Neutrophil (primary cell): ENCODE data around the gene EME1.

Experiments used
- H3K27ac ChIP-seq: fragments of 200-600 bp; sonication (generic); 2 replicates; pipeline ENCODE4 v1.5.1; 2016; ENCODE audit warnings: mild to moderate bottlenecking, moderate library complexity
- H3K27me3 ChIP-seq: fragments of 200-600 bp; sonication (generic); 2 replicates; pipeline ENCODE4 v1.6.0; 2016; ENCODE audit warnings: mild to moderate bottlenecking
- H3K36me3 ChIP-seq: fragments of 200-600 bp; sonication (generic); 2 replicates; pipeline ENCODE4 v1.5.1; 2017
- H3K4me1 ChIP-seq, 2 experiments: fragments of 200-600 bp in 1 of 2; sonication (generic) in 1 of 2; 1 replicate in 1 of 2; 2 replicates in 1 of 2; pipeline versions ENCODE4 v1.5.1 to v1.6.1; 2013 to 2016; ENCODE audit warnings: low read depth in 1 of 2, low read length in 1 of 2, mild to moderate bottlenecking in 1 of 2, moderate library complexity in 1 of 2; ENCODE audit not compliant: control insufficient read depth in 1 of 2, insufficient read depth in 1 of 2
- H3K4me3 ChIP-seq, 2 experiments: fragments of 200-600 bp in 1 of 2; sonication (generic) in 1 of 2; 1 replicate in 1 of 2; 2 replicates in 1 of 2; pipeline ENCODE4 v1.5.1; 2013 to 2016; ENCODE audit warnings: low read depth in 1 of 2, low read length in 1 of 2, mild to moderate bottlenecking in 1 of 2, moderate library complexity in 1 of 2
- H3K9me3 ChIP-seq: fragments of 200-600 bp; sonication (generic); 2 replicates; pipeline ENCODE4 v1.5.1; 2016
- TF ChIP-seq, protein P1 (sequence below): fragments of 200-600 bp; sonication (generic); IDR thresholded peaks from 2 replicates; pipeline ENCODE4 v1.5.1; 2016; ENCODE audit warnings: antibody characterized with exemption

EME1 gene

DNA sequence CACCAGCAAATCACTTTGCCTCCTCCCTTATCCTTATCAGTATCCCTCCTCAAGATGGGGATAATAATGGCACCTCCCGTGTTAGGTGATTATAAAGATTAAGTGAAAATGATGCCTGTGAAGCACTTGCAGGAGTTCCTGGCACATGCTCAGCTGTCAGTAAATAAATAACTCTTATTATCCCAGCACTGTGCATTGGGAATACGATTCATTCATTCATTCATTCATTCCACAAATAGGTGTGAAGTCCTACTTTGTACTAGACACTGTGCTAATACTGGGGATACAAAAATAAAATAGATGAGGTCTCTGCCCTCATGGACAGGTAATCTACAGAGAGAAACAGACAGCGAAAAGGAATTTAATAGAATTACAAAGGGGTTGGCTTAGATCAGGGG is 25.1 kb upstream of the EME1 start:
- TF ChIP-seq, protein P1, sequence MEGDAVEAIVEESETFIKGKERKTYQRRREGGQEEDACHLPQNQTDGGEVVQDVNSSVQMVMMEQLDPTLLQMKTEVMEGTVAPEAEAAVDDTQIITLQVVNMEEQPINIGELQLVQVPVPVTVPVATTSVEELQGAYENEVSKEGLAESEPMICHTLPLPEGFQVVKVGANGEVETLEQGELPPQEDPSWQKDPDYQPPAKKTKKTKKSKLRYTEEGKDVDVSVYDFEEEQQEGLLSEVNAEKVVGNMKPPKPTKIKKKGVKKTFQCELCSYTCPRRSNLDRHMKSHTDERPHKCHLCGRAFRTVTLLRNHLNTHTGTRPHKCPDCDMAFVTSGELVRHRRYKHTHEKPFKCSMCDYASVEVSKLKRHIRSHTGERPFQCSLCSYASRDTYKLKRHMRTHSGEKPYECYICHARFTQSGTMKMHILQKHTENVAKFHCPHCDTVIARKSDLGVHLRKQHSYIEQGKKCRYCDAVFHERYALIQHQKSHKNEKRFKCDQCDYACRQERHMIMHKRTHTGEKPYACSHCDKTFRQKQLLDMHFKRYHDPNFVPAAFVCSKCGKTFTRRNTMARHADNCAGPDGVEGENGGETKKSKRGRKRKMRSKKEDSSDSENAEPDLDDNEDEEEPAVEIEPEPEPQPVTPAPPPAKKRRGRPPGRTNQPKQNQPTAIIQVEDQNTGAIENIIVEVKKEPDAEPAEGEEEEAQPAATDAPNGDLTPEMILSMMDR = no peak
- no peaks in the 10 kb centered on the region for H3K9me3 ChIP-seq
- H3K27ac ChIP-seq = no peak overlapping the region
- no peak overlapping the region for H3K4me3 ChIP-seq
- H3K36me3 ChIP-seq = peaks cover 5% of the 10 kb centered on the region
- H3K4me1 ChIP-seq = peaks cover 13% of the 10 kb centered on the region in 2 experiments
- peaks cover 13% of the 10 kb centered on the region for H3K27me3 ChIP-seq

DNA sequence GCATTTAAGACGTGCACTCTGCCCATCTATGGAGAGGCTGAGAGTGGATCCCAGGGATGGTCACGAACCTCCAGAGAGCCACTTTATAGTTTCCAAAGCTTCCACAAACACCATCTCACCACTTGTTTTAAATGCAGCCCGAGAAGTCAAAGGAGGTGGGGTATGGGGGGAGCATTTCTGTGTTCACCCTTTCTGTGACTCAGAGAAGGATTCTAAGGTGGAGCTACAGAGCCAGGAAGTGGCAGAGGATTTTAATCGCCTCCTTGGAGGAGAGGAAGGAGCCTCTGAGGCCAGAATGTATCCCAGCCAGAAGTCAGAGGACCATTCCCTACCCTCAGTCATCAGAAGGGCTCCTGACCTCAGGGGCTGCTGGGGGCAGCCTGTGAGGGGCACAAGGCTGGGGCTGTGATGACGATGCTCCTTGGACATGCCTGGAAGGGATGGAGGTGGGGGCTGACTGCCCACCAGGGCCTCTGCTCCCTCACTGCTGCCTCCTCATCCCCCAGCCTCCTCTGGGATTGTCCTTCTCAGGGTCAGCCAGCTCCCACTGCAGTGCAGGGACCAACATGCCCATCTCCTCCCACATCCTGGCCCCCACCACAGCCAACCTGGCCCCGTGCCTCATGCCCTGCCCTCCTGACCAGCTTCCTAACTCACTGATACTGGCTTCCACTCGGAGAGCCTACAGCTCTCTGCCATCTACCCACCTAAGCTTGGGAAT is 24.3 kb upstream of the EME1 start:
- no peak overlapping the region for H3K4me3 ChIP-seq

DNA sequence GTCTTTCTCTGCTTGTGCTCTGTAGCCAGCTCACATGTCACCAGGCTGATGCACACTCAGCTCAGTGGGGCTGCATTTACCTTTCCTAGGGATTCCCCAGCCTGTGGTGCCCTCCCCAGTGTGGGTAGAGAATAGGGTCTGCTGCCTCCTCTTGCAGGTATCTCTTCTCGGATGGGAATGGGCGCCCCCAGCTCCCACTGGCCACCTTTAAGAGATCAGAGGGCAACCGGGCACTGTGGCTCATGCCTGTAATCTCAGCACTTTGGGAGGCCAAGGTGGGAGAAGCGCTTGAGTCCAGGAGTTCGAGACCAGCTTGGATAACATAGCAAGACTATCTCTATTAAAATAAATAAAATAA is 23.8 kb upstream of the EME1 start:
- no peaks in the 10 kb centered on the region for H3K9me3 ChIP-seq
- no peak overlapping the region for H3K27ac ChIP-seq
- no peak overlapping the region for H3K4me3 ChIP-seq
- H3K27me3 ChIP-seq = peaks cover 13% of the 10 kb centered on the region
- H3K36me3 ChIP-seq = peaks cover 12% of the 10 kb centered on the region
- H3K4me1 ChIP-seq = peaks cover 13% of the 10 kb centered on the region in 2 experiments
- TF ChIP-seq, protein P1 = no peak

More for the DNA sequence above, 24.3 kb upstream of the EME1 start:
- no peaks in the 10 kb centered on the region for H3K9me3 ChIP-seq
- H3K36me3 ChIP-seq = peaks cover 7% of the 10 kb centered on the region
- peaks cover 13% of the 10 kb centered on the region in 2 experiments for H3K4me1 ChIP-seq
- no peak overlapping the region for H3K27ac ChIP-seq
- H3K27me3 ChIP-seq = peaks cover 13% of the 10 kb centered on the region
- TF ChIP-seq, protein P1 = no peak

DNA sequence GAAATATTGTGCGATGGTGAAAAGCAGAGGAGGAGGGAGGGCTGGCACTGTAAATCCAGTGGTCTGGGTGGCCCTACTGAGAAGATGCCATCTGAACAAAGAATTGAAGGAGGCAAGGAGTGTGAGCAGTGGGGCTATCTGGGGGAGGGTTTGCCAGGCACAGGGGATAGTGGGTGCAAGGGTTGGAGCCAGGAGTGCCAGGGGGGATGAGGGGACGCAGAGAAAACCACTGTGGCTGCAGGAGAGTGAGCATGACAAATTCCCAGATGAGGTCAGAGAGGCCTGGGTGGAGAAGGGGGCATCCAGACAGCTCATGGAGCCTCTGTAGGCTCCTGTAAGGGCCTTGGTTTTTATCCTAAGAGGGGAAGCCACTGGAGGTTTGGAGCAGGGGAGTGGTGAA is 22.3 kb upstream of the EME1 start:
- H3K4me3 ChIP-seq = no peak overlapping the region
- peaks cover 27% of the 10 kb centered on the region for H3K36me3 ChIP-seq
- no peaks in the 10 kb centered on the region for H3K9me3 ChIP-seq
- TF ChIP-seq, protein P1 = no peak
- H3K4me1 ChIP-seq = peaks cover 8 to 9% of the 10 kb centered on the region in 2 experiments
- H3K27ac ChIP-seq = no peak overlapping the region
- H3K27me3 ChIP-seq = peaks cover 6% of the 10 kb centered on the region

DNA sequence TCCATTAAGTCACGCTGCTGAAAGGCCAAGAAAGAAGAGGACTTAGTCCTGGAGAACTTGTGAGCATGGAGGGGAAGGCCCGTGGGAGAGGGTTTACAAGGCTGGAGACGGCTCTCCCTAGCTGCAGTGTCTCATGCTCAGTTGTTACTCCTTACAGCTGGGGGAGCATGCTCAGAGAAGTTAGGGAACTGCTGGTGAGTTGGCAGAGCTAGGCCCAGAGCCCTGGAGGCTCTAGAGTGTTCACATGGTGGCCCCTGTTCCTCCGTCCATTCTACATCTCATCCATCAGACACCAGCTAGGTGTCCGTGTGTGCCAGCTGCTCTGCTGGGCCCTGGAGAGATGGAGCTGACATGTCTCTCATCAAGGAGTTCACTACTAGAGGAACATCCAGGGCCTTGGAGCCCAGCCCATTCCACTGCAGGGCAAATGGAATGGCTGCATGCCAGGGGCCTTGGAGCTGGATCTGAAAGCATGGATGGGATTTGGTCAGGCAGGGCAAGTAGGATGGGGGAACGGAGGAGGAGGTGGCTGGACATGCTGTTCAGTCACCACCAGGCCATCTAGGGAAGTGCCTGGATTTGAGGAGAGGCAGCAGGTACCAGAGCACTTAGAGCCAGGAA is 20.8 kb upstream of the EME1 start:
- H3K4me1 ChIP-seq = peaks cover 0 to under 1% of the 10 kb centered on the region in 2 experiments
- no peaks in the 10 kb centered on the region for H3K9me3 ChIP-seq
- H3K36me3 ChIP-seq = peaks cover 42% of the 10 kb centered on the region
- TF ChIP-seq, protein P1 = no peak
- H3K4me3 ChIP-seq = no peak overlapping the region
- H3K27ac ChIP-seq = no peak overlapping the region
- H3K27me3 ChIP-seq = peaks cover 2% of the 10 kb centered on the region
